ENCODE data around the gene SPTLC2. TPM values are rescaled to one million over a fixed set of nuclear protein-coding genes. Genes with fewer than 3 reads are reported as not detected.

SPTLC2 gene
- total and polyA plus RNA-seq, 2 of the 13 experiments (the other 11 are each of a cell fraction or from before 2014, with no cell fraction given): 17.4 to 17.5 TPM

- TF ChIP-seq ZBTB33 (CRISPR knock-in tag; IDR thresholded peaks at IDR 0.05) (no peak), DDIT3 (CRISPR knock-in tag; IDR thresholded peaks at IDR 0.05) (no peak), PRDM10 (CRISPR knock-in tag; IDR thresholded peaks at IDR 0.05; ENCODE audit: low read depth) (0 out of 2 replicates have a peak, but pooled peaks have one; percentile 44), ZNF652 (CRISPR knock-in tag; IDR thresholded peaks at IDR 0.05; ENCODE audit: borderline replicate concordance, low read depth) (no peak), NONO (IDR thresholded peaks at IDR 0.05) (no peak), NONO (CRISPR knock-in tag; conservative IDR thresholded peaks at IDR 0.05) (peak; percentile 73; the same call in 1 of the 2 replicates), ZNF326 (CRISPR knock-in tag; IDR thresholded peaks at IDR 0.05; ENCODE audit: borderline replicate concordance) (no peak), HIC2 (CRISPR knock-in tag; IDR thresholded peaks at IDR 0.05; ENCODE audit: low read depth) (no peak), DPF2 (CRISPR knock-in tag; IDR thresholded peaks at IDR 0.05; ENCODE audit: borderline replicate concordance, low read depth) (no peak), ZNF484 (CRISPR knock-in tag; IDR thresholded peaks at IDR 0.05; ENCODE audit: borderline replicate concordance, low read depth) (no peak), MXD1 (CRISPR knock-in tag; IDR thresholded peaks at IDR 0.05) (peak; percentile 62; the same call in 1 of the 2 replicates), ZBTB43 (CRISPR knock-in tag; conservative IDR thresholded peaks at IDR 0.05) (no peak; the same call in 1 of the 2 replicates), ZMYM2 (CRISPR knock-in tag; IDR thresholded peaks at IDR 0.05) (no peak), UBTF (CRISPR knock-in tag; IDR thresholded peaks at IDR 0.05) (peak; percentile 93)
Measured at GRCh38 chr14:77616454-77617229, at the start of gene SPTLC2 (continued).
